ENCODE measurements around the gene ARHGEF19. TPM values are rescaled to one million over a fixed set of nuclear protein-coding genes. Genes with fewer than 3 reads are reported as not detected.

The ARHGEF19 gene
- total and polyA plus RNA-seq, 2 experiments from 2014 or later, result 21.0 to 24.8 TPM

DNA sequence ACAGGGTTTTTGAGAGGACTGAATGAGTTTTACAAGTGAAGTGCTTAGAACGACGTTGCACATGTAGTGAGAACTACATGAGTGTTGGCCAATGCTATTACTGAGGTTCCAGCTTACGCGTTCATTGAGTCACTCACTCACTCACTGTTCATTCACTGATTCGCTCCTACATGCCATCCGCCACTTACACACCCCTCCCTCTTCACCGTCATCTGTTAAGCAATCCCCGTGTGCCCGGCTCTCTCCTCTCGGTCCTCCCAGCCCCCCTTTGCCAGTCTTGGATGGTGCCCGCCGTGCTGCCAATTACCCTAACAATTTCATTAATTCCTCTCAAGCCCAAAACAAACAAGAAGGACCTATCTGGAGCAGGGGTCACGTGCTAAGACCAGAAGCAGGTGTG is 29.3 kb downstream of the ARHGEF19 start:
- no peaks in the 10 kb centered on the region for H3K9me2 ChIP-seq (replicated peaks; ENCODE audit: insufficient read depth)
- DNase-seq (ENCODE audit: low spot score), result peak; percentile 34
- no peak overlapping the region for H3K4me3 ChIP-seq
- no peak overlapping the region for H2AFZ ChIP-seq
- H3K79me2 ChIP-seq, result no peaks in the 10 kb centered on the region
- H3K4me2 ChIP-seq, result no peak overlapping the region
- 90% methylated on average over 13 of the region's 13 CpGs for WGBS (ENCODE audit: low lambda C conversion rate, missing lambda C conversion rate)
- no peak for TF ChIP-seq EZH2 (IDR thresholded peaks at IDR 0.05; ENCODE audit: borderline replicate concordance)
- TF ChIP-seq EZH2phosphoT487 (IDR thresholded peaks at IDR 0.05; ENCODE audit: low read depth, severe bottlenecking, unreplicated experiment), result no peak
- TF ChIP-seq, protein P1, sequence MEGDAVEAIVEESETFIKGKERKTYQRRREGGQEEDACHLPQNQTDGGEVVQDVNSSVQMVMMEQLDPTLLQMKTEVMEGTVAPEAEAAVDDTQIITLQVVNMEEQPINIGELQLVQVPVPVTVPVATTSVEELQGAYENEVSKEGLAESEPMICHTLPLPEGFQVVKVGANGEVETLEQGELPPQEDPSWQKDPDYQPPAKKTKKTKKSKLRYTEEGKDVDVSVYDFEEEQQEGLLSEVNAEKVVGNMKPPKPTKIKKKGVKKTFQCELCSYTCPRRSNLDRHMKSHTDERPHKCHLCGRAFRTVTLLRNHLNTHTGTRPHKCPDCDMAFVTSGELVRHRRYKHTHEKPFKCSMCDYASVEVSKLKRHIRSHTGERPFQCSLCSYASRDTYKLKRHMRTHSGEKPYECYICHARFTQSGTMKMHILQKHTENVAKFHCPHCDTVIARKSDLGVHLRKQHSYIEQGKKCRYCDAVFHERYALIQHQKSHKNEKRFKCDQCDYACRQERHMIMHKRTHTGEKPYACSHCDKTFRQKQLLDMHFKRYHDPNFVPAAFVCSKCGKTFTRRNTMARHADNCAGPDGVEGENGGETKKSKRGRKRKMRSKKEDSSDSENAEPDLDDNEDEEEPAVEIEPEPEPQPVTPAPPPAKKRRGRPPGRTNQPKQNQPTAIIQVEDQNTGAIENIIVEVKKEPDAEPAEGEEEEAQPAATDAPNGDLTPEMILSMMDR (IDR thresholded peaks at IDR 0.05; ENCODE audit: poor library complexity), result no peak
- no peaks in the 10 kb centered on the region for H4K20me1 ChIP-seq (ENCODE audit: insufficient read depth, poor library complexity, severe bottlenecking)
- no peaks in the 10 kb centered on the region for H3K27me3 ChIP-seq
- H3K9me3 ChIP-seq (ENCODE audit: low read depth), result no peaks in the 10 kb centered on the region
- peaks cover 29% of the 10 kb centered on the region for H3K4me1 ChIP-seq (ENCODE audit: insufficient read depth)
- H3K36me3 ChIP-seq (replicated peaks; ENCODE audit: insufficient read depth, low read depth), result no peaks in the 10 kb centered on the region
- H3K27ac ChIP-seq, result no peak overlapping the region

DNA sequence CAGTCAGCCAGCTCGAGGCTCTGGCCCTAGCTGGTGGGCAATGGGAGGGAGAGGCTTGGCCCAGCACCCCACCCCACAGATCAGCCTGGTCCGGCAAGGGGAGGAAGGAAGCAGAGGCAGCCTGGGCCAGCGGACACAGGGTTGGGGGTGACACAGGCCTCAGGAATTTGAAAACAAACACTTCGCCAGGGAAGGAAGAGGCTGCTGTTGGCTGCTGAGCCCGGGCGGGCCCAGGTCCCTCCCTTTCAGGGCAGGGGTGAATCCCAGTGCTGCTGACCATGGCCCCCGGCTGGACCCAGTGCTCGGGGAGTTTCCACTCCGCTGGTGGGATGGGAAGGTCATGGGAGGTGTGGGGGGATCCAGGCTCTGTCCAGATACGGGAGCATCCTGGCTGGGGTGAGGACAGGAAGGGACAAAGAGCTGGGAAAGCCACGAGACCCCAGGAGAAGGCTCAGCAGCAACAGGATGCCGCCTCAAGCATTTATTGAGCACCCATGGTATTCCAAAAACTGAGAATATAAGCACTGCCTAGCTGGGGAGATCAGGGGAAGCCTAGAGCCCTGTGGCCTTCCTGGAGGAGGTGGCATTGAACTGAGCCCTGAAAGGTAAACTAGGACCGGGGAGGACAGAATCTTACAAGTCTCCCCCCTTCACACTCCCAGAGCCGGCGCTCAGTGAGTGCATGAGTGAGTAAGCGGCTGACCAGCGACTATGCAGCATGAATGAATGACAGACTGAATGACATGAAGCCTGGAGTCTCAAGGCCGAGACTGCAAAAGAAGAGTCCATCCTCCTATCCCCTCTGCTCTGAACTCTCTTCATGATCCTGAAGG is 30.3 kb downstream of the ARHGEF19 start:
- H3K36me3 ChIP-seq (replicated peaks; ENCODE audit: insufficient read depth, low read depth), result no peaks in the 10 kb centered on the region
- DNase-seq (ENCODE audit: low spot score), result peak; percentile 91
- no peaks in the 10 kb centered on the region for H4K20me1 ChIP-seq (ENCODE audit: insufficient read depth, poor library complexity, severe bottlenecking)
- H3K27me3 ChIP-seq, result no peaks in the 10 kb centered on the region
- H3K9me2 ChIP-seq (replicated peaks; ENCODE audit: insufficient read depth), result no peaks in the 10 kb centered on the region
- H3K4me3 ChIP-seq, result no peak overlapping the region
- peak overlapping the region; percentile 28 for H3K4me2 ChIP-seq
- peaks cover 31% of the 10 kb centered on the region for H3K4me1 ChIP-seq (ENCODE audit: insufficient read depth)
- H3K79me2 ChIP-seq, result no peaks in the 10 kb centered on the region
- no peak overlapping the region for H2AFZ ChIP-seq
- TF ChIP-seq EZH2phosphoT487 (IDR thresholded peaks at IDR 0.05; ENCODE audit: low read depth, severe bottlenecking, unreplicated experiment), result no peak
- TF ChIP-seq, protein P1 (IDR thresholded peaks at IDR 0.05; ENCODE audit: poor library complexity), result no peak
- no peak for TF ChIP-seq EZH2 (IDR thresholded peaks at IDR 0.05; ENCODE audit: borderline replicate concordance)
- no peaks in the 10 kb centered on the region for H3K9me3 ChIP-seq (ENCODE audit: low read depth)
- peak overlapping the region; percentile 92 for H3K27ac ChIP-seq
- 46% methylated on average over 18 of the region's 18 CpGs for WGBS (ENCODE audit: low lambda C conversion rate, missing lambda C conversion rate)

DNA sequence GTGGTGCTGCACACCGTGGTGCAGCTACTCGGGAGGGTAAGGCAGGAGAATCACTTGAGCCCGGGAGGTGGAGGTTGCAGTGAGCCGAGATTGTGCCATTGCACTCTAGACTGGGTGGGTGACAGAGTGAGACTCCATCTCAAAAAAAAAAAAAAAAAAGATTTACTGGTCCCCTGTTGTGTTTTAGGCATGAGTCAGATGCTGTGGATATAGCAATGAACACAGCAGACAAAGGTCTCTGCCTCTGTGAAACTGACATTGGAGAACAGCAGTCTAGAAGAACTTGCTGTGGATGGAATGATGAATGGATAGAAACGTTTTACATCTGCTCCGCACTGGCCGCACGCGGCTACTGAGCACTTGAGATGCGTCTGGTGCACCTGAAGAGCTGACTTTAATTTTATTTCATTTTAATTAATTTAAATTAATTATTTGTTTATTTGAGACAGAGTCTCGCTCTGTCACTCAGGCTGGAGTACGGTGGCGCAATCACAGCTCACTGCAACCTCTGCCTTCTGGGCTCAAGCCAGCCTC is 32.1 kb downstream of the ARHGEF19 start:
- no peak overlapping the region for H3K4me2 ChIP-seq
- H3K9me3 ChIP-seq (ENCODE audit: low read depth), result no peaks in the 10 kb centered on the region
- no peaks in the 10 kb centered on the region for H3K27me3 ChIP-seq
- H4K20me1 ChIP-seq (ENCODE audit: insufficient read depth, poor library complexity, severe bottlenecking), result no peaks in the 10 kb centered on the region
- no peaks in the 10 kb centered on the region for H3K9me2 ChIP-seq (replicated peaks; ENCODE audit: insufficient read depth)
- 82% methylated on average over 13 of the region's 13 CpGs for WGBS (ENCODE audit: low lambda C conversion rate, missing lambda C conversion rate)
- no peak overlapping the region for H3K4me3 ChIP-seq
- H3K36me3 ChIP-seq (replicated peaks; ENCODE audit: insufficient read depth, low read depth), result no peaks in the 10 kb centered on the region
- H3K27ac ChIP-seq, result no peak overlapping the region
- H3K4me1 ChIP-seq (ENCODE audit: insufficient read depth), result peaks cover 46% of the 10 kb centered on the region
- H3K79me2 ChIP-seq, result no peaks in the 10 kb centered on the region
- H2AFZ ChIP-seq, result no peak overlapping the region
- TF ChIP-seq EZH2 (IDR thresholded peaks at IDR 0.05; ENCODE audit: borderline replicate concordance) (no peak), EZH2phosphoT487 (IDR thresholded peaks at IDR 0.05; ENCODE audit: low read depth, severe bottlenecking, unreplicated experiment) (no peak)
- DNase-seq (ENCODE audit: low spot score), result peak; percentile 25
